IPS-15b (cell line): ENCODE results near the gene KLHL35.

Experiments
- H3K27me3 ChIP-seq: one replicate; pipeline ENCODE4 v1.6.1; 2013; ENCODE audit warnings: low read length; ENCODE audit not compliant: control insufficient read depth, insufficient read depth
- H3K36me3 ChIP-seq: one replicate; pipeline ENCODE4 v1.6.1; 2013; ENCODE audit warnings: low read length; ENCODE audit not compliant: control insufficient read depth, insufficient read depth
- H3K4me1 ChIP-seq: one replicate; pipeline ENCODE4 v1.6.1; 2013; ENCODE audit warnings: mild to moderate bottlenecking, low read length; ENCODE audit not compliant: control insufficient read depth, insufficient read depth
- H3K4me3 ChIP-seq: one replicate; pipeline ENCODE4 v1.5.1; 2013; ENCODE audit warnings: low read depth, low read length
- H3K9ac ChIP-seq: one replicate; pipeline ENCODE4 v1.6.1; 2013; ENCODE audit warnings: low read depth, mild to moderate bottlenecking, low read length
- H3K9me3 ChIP-seq: one replicate; pipeline ENCODE4 v1.6.1; 2013; ENCODE audit warnings: mild to moderate bottlenecking, low read length; ENCODE audit not compliant: control insufficient read depth, insufficient read depth

KLHL35 gene, protein sequence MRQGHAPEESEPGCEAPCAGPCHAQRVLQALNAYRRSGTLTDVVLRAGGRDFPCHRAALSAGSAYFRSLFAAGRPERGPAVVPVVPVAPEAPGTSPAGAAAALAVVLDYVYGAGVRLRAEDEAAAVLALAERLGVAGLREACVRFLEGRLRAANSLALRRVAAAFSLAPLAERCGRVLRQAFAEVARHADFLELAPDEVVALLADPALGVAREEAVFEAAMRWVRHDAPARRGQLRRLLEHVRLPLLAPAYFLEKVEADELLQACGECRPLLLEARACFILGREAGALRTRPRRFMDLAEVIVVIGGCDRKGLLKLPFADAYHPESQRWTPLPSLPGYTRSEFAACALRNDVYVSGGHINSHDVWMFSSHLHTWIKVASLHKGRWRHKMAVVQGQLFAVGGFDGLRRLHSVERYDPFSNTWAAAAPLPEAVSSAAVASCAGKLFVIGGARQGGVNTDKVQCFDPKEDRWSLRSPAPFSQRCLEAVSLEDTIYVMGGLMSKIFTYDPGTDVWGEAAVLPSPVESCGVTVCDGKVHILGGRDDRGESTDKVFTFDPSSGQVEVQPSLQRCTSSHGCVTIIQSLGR

DNA sequence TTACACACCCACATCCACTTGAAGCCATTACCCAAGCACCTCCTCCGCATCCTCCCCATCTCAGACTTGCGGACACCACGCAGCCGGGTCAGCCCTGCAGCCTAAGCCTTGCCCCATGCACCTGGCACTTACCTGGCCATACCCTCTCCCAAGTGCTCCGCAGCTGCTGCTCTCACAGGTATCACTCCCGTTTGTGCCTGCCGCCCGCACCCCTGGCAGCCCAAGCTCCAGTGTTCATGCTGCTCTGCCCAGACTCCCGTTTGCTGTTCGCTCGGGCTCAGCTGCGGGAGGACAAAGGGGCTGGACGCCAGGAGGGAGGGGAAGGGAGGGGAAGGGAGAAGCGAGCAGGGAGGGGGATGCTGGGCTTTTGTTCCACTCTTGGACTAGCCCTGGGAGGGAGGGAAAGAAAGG lies at the start of gene KLHL35:
KLHL35 (minus strand) TSS at position 293 of the 411 bp plus-strand sequence. CDS start 2,574 bp downstream, outside the sequence.
- peak within 1 kb of the TSS; percentile 37 for H3K4me3 ChIP-seq
- H3K4me1 ChIP-seq = peaks cover 11% of the 10 kb centered on the region
- no peak within 1 kb of the TSS for H3K9ac ChIP-seq
- peaks cover 4% of the 10 kb centered on the region for H3K36me3 ChIP-seq
- peaks cover 10% of the 10 kb centered on the region for H3K9me3 ChIP-seq
- H3K27me3 ChIP-seq = peaks cover 59% of the 10 kb centered on the region

DNA sequence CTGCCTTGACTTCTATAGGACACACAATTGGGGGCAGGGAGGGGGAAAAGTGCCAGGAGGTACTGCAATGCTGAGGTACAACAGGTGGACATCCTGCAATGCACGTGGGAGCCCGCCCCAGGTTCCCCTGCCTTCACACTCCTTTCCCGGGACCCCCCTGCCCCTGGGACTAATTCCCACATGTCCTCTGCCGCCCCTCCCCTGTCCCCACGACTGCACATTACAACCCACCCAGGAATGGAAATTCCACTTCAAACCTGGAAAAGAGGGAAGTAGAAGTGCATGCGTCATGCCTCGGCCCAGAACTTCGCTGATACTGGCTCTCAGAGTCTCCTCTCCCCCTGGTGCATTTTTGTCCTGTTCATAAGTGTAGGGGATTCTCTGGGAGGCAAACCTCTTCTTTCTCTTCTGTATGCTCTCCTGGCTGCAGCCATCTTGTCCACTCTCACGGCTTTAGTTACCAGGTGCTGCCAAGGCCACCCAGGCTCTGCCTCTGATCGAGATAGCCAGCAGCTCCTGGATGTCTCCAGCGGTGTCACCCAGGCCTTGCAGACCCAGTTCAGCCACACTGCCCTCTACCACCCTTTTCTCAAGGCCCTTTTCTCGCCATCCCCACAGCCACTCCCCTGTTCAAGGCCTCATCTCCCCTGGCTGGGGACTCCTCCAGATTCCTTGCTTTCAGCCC lies 49.1 kb upstream of the KLHL35 start:
- Histone ChIP-seq H3K4me1 (no peaks in the 10 kb centered on the region), H3K9me3 (no peaks in the 10 kb centered on the region)

DNA sequence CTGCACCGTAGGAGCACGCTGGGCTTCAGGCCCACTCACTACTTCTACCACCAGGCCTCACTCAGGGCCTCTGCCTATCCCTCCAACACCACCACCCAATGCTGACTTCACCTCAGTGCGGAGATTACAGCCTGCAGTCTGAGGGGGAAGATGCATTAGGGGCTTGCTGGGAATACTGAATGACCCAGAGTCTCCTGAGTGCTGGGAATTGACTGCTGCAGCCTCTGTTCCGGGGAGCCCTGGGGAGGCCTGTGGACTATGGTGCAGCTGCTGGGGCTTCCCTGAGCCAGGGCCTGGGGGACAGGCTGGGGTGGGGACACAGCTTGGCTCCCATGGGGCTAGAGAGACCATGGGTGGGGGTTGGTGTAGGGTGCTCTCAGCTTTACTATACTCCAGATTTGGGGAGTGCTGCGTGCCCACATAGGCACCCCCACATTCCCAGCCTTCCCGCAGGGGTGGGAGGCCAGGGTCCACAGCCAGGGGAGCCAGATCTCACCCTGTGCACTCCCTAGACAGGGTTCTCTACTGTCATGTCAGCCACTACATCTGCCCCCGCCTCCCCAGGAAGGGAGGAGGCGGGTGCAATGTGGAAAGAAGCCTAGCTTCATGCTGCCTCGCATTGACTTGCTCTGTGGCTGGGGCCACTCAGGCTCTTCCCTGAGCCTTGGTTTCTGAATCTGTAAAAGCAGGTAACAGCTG lies 48.4 kb upstream of the KLHL35 start:
- Histone ChIP-seq H3K9me3 (no peaks in the 10 kb centered on the region), H3K4me3 (no peak overlapping the region), H3K36me3 (no peaks in the 10 kb centered on the region), H3K4me1 (no peaks in the 10 kb centered on the region), H3K27me3 (no peaks in the 10 kb centered on the region), H3K9ac (no peak overlapping the region)

More for the DNA sequence above, 49.1 kb upstream of the KLHL35 start:
- Histone ChIP-seq H3K4me3 (no peak overlapping the region), H3K36me3 (no peaks in the 10 kb centered on the region), H3K27me3 (no peaks in the 10 kb centered on the region), H3K9ac (no peak overlapping the region)

DNA sequence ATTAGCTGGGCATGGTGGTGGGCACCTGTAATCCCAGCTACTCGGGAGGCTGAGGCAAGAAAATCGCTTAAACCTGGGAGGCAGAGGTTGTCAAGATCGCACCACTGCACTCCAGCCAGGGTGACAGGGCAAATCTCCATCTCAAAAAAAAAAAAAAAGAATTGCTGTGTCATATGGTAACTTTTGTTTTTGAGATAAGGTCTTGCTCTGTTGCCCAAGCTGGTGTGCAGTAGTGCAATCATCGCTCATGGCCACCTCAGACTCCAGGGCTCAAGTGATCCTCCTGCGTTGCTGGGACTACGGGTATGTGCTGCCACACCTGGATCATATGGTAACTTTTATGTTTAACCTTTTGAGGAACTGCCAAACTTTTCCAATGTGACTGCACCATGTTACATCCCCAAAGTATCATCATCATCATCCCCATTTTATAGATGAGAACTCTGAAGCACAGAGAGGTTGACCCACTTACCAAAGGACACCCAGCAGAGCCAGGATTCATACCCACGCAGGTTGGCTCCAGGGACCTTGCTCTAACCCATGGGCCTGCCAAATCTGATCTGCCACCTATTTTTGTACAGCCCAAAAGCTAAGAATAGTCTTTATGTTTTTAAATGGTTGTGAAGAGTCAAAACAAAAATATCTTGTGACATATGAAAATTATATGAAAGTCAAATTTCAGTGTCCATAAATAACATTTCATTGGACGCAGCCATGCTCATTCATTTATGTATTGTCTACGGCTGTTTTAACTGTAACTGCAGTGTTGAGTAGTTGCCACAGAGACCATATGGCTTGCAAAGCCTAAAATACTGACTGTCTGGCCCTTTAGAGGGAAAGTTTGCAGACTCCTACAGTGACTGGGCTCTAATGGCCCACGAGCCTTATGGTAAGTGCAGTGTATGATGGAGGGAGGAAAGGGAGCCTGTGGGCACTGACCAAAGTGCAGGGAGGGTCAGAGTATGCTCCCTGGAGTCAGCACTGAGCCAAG lies 47.5 kb upstream of the KLHL35 start:
- Histone ChIP-seq H3K4me3 (no peak overlapping the region), H3K36me3 (no peaks in the 10 kb centered on the region), H3K9ac (no peak overlapping the region), H3K9me3 (no peaks in the 10 kb centered on the region), H3K27me3 (no peaks in the 10 kb centered on the region), H3K4me1 (peaks cover 3% of the 10 kb centered on the region)

DNA sequence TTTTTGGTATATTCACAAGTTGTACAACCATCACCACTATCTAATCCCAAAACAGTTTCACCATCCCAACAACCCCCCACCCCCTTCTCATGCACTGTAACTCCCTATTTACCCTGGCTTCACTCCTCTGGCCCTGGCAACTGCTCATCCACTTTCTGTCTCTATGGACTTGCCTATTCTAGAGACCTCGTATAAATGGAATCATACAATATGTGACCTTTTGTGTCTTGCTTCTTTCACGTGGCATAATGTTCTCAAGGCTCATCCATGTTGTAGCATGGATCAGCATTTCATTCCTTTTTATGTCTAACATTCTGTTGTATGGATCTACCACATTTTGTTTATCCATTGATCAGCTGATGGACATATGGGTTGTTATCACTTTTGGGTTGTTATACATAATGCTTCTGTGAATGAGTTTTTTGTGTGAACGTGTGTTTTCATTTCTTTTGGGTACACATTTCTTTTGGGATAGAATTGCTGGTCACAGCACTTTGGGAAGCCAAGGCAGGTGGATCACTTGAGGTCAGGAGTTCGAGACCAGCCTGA lies 46.7 kb upstream of the KLHL35 start:
- Histone ChIP-seq H3K4me1 (peaks cover 3% of the 10 kb centered on the region), H3K27me3 (no peaks in the 10 kb centered on the region), H3K4me3 (no peak overlapping the region), H3K36me3 (no peaks in the 10 kb centered on the region), H3K9me3 (no peaks in the 10 kb centered on the region), H3K9ac (no peak overlapping the region)

DNA sequence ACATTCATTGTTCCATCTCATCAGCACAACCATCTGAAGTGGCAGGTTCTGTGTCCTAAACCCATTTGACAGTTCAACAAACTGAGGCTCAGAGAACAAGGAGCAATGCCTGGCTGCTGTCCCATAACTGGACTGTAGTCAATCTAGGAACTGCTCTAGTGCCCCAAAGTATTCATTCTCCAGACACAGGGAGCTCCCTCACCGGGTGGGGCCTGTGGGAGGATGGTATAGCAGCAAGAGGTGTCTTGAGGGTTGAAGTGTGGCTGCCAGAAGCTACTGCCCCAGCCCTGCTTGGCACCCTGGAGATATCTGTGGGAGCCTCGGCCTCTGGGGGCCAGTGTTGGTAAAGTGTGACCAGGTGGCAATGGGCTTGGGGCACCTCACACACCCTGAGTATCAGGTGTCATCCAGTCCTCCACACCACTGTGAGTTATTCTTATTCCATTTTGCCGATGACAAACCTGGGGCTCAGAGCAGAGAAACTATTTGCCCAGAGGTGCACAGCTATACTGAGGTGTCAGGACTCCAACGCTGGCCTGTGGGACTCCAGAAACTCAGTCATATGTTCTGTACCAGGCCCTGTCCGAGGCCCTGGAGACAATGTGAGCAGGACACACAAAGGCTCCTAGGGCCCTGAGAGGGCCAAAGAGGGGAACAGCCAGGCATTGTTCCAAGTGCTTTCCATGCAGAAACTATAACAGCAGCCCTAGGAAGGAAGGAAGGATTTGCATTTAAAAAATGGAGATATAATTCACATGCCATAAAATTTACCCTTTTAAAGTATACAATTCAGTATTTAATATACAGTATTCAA lies 46.0 kb upstream of the KLHL35 start:
- no peak overlapping the region for H3K9ac ChIP-seq
- no peaks in the 10 kb centered on the region for H3K9me3 ChIP-seq
- no peaks in the 10 kb centered on the region for H3K36me3 ChIP-seq
- H3K4me3 ChIP-seq = no peak overlapping the region
- H3K4me1 ChIP-seq = peaks cover 3% of the 10 kb centered on the region
- H3K27me3 ChIP-seq = no peaks in the 10 kb centered on the region

DNA sequence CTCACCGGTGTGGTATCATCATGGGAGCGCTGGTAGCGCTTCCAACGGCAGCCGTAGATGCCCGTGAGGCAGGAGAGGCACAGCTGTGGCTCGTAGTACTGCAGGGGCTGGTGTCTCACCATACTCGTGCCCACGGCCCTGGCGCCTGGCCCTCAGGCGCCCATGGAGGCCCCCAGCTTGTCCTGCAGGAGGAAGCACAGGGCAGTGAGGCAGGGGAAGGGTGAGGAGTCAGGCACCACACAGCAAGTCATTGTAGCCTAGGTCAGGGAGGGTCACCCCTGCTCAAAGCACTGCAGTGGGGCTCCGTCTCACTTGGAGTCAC lies 44.6 kb upstream of the KLHL35 start:
- H3K27me3 ChIP-seq = no peaks in the 10 kb centered on the region
- H3K9me3 ChIP-seq = no peaks in the 10 kb centered on the region
- no peaks in the 10 kb centered on the region for H3K36me3 ChIP-seq
- H3K4me3 ChIP-seq = no peak overlapping the region
- peaks cover 3% of the 10 kb centered on the region for H3K4me1 ChIP-seq
- no peak overlapping the region for H3K9ac ChIP-seq

DNA sequence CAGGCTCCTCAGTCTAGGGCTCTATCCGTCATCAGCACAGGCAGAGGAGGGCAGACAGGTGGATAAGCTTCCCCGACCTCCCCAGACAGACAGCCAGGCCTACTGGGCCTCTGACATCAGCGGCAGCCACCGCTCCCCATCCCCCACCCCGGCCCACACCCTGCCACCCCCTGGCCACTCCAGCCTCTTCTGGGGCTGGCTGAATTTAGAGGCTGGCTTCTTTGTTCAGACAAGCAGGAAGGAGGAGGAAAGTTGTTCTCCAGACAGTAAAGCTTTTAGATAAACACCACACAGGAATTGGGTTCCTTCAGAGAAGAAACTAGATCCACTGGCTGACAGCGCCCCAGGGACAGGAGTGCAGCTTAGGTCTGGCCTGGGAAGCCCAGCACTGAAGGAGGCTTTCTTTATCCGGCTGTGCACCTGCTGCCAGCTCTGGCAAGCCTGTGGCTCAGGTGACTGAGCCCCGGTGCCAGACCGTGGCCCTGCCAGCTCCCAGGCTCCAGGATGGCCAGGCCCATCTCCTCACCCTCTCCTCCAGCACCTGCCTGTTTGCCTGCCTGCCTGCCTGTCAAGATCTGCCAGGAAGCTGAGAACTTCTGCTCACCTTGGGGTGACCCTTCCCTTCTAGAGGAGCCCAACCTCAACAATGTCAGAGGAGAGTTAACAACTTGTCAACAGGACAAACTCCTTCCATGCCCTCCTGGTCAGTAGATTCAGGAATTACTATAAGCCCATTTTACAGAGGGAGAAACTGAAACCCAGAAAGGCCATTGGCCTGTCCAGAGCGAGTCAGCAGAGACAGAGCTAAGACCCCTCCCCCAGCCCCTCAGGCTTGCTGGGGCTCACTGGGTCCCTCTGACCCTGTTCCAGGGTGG lies 44.0 kb upstream of the KLHL35 start:
- Histone ChIP-seq H3K4me1 (peaks cover 3% of the 10 kb centered on the region), H3K36me3 (no peaks in the 10 kb centered on the region), H3K27me3 (no peaks in the 10 kb centered on the region), H3K9ac (peak overlapping the region; percentile 16), H3K4me3 (no peak overlapping the region), H3K9me3 (no peaks in the 10 kb centered on the region)

DNA sequence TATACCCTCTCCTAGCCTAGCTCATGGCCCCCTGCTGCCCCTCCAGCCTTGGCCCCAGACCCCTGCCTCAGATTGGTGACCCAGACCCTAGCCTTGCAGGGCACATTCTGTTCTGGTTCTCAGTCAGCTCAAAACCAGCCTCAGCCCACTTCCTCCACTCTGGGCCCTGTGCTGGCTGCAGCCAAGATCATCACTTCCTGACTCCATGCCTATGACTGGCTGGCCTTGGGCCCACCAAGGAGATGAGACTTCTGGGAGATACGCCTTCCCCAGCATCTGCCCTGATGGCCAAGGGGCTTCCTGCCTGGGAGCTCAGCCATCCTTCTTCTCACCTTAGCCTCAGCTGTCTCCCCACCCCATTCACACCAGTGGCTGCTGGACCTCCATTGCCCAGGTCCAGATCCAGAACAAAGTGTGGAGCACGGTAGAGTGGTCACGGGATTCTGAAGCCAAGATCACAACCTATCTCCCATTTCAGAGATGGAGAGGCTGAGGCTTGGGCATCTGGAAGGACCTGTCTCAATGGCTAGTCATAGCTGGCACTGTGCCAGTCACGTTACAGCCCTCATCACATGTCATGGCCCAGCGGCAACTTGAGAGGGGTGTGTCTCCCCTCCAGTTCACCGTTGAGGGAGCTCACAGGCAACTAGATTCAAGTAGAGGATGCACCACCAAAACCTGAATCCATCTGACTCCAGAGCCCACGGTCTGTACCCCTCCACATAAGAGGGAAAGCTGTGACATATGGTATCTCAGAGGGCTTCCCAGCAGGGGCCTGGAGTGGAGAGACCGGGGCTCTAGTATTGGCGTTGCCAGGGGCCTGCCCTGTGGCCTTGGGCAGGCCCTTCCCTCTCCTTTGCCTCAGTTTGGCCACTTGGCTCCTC lies 43.0 kb upstream of the KLHL35 start:
- Histone ChIP-seq H3K9ac (no peak overlapping the region), H3K4me3 (no peak overlapping the region), H3K4me1 (peaks cover 3% of the 10 kb centered on the region), H3K27me3 (no peaks in the 10 kb centered on the region), H3K9me3 (no peaks in the 10 kb centered on the region), H3K36me3 (no peaks in the 10 kb centered on the region)
